OCI-LY1 (cell line): Measurements from ENCODE around the gene SHKBP1.

Experiments
- H2AFZ ChIP-seq: fragments of 200-600 bp; sonication (generic), shearing (Covaris generic); 2 replicates; pipeline ENCODE4 v1.6.0; 2014; ENCODE audit warnings: antibody characterized with exemption, mild to moderate bottlenecking, low read length
- H3F3A ChIP-seq: fragments of 200-600 bp; sonication (generic), shearing (Covaris generic); 2 replicates; pipeline ENCODE4 v1.6.0; 2014; ENCODE audit warnings: mild to moderate bottlenecking, antibody characterized with exemption, low read length, moderate library complexity; ENCODE audit not compliant: insufficient read depth
- H3K27ac ChIP-seq: fragments of 200-600 bp; sonication (generic); 2 replicates; pipeline ENCODE4 v1.5.1; 2014; ENCODE audit warnings: low read length, mixed run types, mild to moderate bottlenecking, low read depth; ENCODE audit not compliant: poor library complexity, severe bottlenecking
- H3K27me3 ChIP-seq: fragments of 200-600 bp; sonication (generic); 2 replicates; pipeline ENCODE4 v1.6.0; 2014; ENCODE audit warnings: antibody characterized with exemption, mild to moderate bottlenecking, low read length, moderate library complexity; ENCODE audit not compliant: insufficient read depth
- H3K36me3 ChIP-seq: fragments of 200-600 bp; sonication (generic); 2 replicates; pipeline ENCODE4 v1.6.1; 2014; ENCODE audit warnings: mild to moderate bottlenecking, antibody characterized with exemption, low read length, moderate library complexity, mixed read lengths; ENCODE audit not compliant: insufficient read depth
- H3K4me1 ChIP-seq: fragments of 200-600 bp; sonication (generic); 2 replicates; pipeline ENCODE4 v1.5.1; 2014; ENCODE audit warnings: mild to moderate bottlenecking, low read length, moderate library complexity; ENCODE audit not compliant: insufficient read depth, severe bottlenecking
- H3K4me2 ChIP-seq: fragments of 200-600 bp; sonication (generic), shearing (Covaris generic); 2 replicates; pipeline ENCODE4 v1.6.1; 2014; ENCODE audit warnings: low read length
- H3K4me3 ChIP-seq: fragments of 200-600 bp; sonication (generic); 2 replicates; pipeline ENCODE4 v1.5.1; 2014; ENCODE audit warnings: low read length, low read depth, mild to moderate bottlenecking, mixed read lengths; ENCODE audit not compliant: poor library complexity, severe bottlenecking
- H3K79me2 ChIP-seq: fragments of 200-600 bp; shearing (Covaris generic); 2 replicates; pipeline ENCODE4 v1.6.1; 2016; ENCODE audit warnings: mixed run types, low read length, mixed read lengths; ENCODE audit not compliant: insufficient read depth
- H3K9ac ChIP-seq: fragments of 200-600 bp; sonication (generic), shearing (Covaris generic); 2 replicates; pipeline ENCODE4 v1.6.1; 2014; ENCODE audit warnings: mild to moderate bottlenecking, low read length, mixed read lengths
- H3K9me2 ChIP-seq: fragments of 200-600 bp; sonication (generic), shearing (Covaris generic); 2 replicates; pipeline ENCODE4 v1.6.1; 2014; ENCODE audit warnings: low read depth, mild to moderate bottlenecking, low read length, mixed read lengths
- H3K9me3 ChIP-seq: fragments of 200-600 bp; shearing (Covaris generic); 2 replicates; pipeline ENCODE4 v1.6.1; 2014; ENCODE audit warnings: low read length, mixed read lengths
- H4K20me1 ChIP-seq: fragments of 200-600 bp; sonication (generic), shearing (Covaris generic); 2 replicates; pipeline ENCODE4 v1.6.0; 2016; ENCODE audit warnings: mild to moderate bottlenecking, low read length; ENCODE audit not compliant: insufficient read depth
- CTCF ChIP-seq: fragments of 200-600 bp; sonication (generic), shearing (Covaris generic); IDR thresholded peaks from 2 replicates; pipeline ENCODE4 v1.5.1; 2017; ENCODE audit warnings: mild to moderate bottlenecking, antibody characterized with exemption, low read length, moderate library complexity, mixed read lengths
- EZH2 ChIP-seq: fragments of 200-600 bp; sonication (generic), shearing (Covaris generic); IDR thresholded peaks from 2 replicates; pipeline ENCODE4 v1.8.0; 2017; ENCODE audit warnings: borderline replicate concordance, mixed run types, mild to moderate bottlenecking, antibody characterized with exemption, low read length, moderate library complexity, mixed read lengths

Gene SHKBP1

GRCh38 chr19:40604647-40605215 is 28.1 kb downstream of the SHKBP1 start:
- H2AFZ ChIP-seq: no peak overlapping the region
- TF ChIP-seq CTCF: no peak
- no peak for TF ChIP-seq EZH2
- no peaks in the 10 kb centered on the region for H3K36me3 ChIP-seq
- H3K9me2 ChIP-seq: no peaks in the 10 kb centered on the region
- no peaks in the 10 kb centered on the region for H3F3A ChIP-seq
- peak overlapping the region; percentile 85 for H3K27ac ChIP-seq
- no peaks in the 10 kb centered on the region for H3K27me3 ChIP-seq
- peak overlapping the region; percentile 67 for H3K4me3 ChIP-seq
- H3K79me2 ChIP-seq: no peaks in the 10 kb centered on the region
- no peaks in the 10 kb centered on the region for H3K9me3 ChIP-seq
- no peaks in the 10 kb centered on the region for H4K20me1 ChIP-seq
- H3K4me2 ChIP-seq: peak overlapping the region; percentile 95
- peaks cover 47% of the 10 kb centered on the region for H3K4me1 ChIP-seq
- H3K9ac ChIP-seq: peak overlapping the region; percentile 66

GRCh38 chr19:40605216-40605971 is 28.7 kb downstream of the SHKBP1 start:
- H3K9ac ChIP-seq: peak overlapping the region; percentile 66
- H4K20me1 ChIP-seq: no peaks in the 10 kb centered on the region
- H3K4me2 ChIP-seq: peak overlapping the region; percentile 95
- no peak overlapping the region for H2AFZ ChIP-seq
- peaks cover 51% of the 10 kb centered on the region for H3K4me1 ChIP-seq
- H3K36me3 ChIP-seq: no peaks in the 10 kb centered on the region
- H3K27me3 ChIP-seq: no peaks in the 10 kb centered on the region
- no peaks in the 10 kb centered on the region for H3F3A ChIP-seq
- peak overlapping the region; percentile 67 for H3K4me3 ChIP-seq
- H3K79me2 ChIP-seq: no peaks in the 10 kb centered on the region
- H3K27ac ChIP-seq: peak overlapping the region; percentile 85
- TF ChIP-seq CTCF: peak; percentile 39
- no peak for TF ChIP-seq EZH2
- H3K9me3 ChIP-seq: no peaks in the 10 kb centered on the region
- no peaks in the 10 kb centered on the region for H3K9me2 ChIP-seq

- Histone ChIP-seq H3K9ac (no peak overlapping the region), H3K27me3 (no peaks in the 10 kb centered on the region)
These were observed 30.9 kb downstream of the SHKBP1 start for GRCh38 chr19:40607311-40608239.

More at GRCh38 chr19:40607311-40608239, 30.9 kb downstream of the SHKBP1 start:
- Histone ChIP-seq H3F3A (no peaks in the 10 kb centered on the region), H3K4me3 (no peak overlapping the region), H3K9me2 (no peaks in the 10 kb centered on the region), H3K4me2 (no peak overlapping the region), H2AFZ (no peak overlapping the region), H4K20me1 (no peaks in the 10 kb centered on the region), H3K4me1 (peaks cover 55% of the 10 kb centered on the region), H3K27ac (no peak overlapping the region), H3K36me3 (no peaks in the 10 kb centered on the region), H3K79me2 (no peaks in the 10 kb centered on the region), H3K9me3 (no peaks in the 10 kb centered on the region)
- TF ChIP-seq EZH2 (no peak), CTCF (no peak)
